Effector CD4-positive, alpha-beta T cell (primary cell): ENCODE data around the gene ANKRD39.
"Not testable (repeated sequence)": the region's sequence is repeated elsewhere in the genome, so short reads cannot be mapped to it uniquely, and the experiment has no call there.

Source experiments
- DNase-seq: peaks from one replicate; pipeline ENCODE4 v3.0.0-alpha.2; 2020
- total RNA-seq: gene quantifications from one replicate; lab custom pipeline; 2026; lab: John Stamatoyannopoulos, UW

The ANKRD39 gene
- 3.6 reads per million, percentile 14 among the genes with 10 or more reads in this experiment for total RNA-seq

- peak; percentile 97 for DNase-seq
These were observed at the start of gene ANKRD39 for GRCh38 chr2:96857667-96858372. ANKRD39 (minus strand) TSS chr2:96858016; CDS start chr2:96857987, 29 bp downstream.

DNA sequence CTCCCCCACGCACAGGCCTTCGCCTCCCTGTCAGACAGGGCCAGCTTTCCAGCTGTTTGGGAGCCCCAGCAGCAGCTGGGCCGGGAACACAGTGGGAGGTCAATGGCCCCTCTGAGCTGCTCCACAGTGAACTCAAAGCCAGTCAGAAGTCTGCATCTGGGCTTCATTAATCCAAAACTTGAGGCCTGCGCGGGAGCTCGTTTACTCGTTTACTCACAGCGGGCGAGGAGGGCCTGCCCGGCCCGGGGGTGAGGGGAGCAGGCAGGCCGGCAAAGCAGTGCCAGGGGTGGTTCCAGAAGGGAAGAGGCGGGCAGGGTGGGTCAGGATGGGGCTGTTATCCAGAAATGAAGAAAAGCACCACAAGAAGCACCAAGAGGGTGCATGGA is 48.9 kb upstream of the ANKRD39 start:
- DNase-seq: no peak

DNA sequence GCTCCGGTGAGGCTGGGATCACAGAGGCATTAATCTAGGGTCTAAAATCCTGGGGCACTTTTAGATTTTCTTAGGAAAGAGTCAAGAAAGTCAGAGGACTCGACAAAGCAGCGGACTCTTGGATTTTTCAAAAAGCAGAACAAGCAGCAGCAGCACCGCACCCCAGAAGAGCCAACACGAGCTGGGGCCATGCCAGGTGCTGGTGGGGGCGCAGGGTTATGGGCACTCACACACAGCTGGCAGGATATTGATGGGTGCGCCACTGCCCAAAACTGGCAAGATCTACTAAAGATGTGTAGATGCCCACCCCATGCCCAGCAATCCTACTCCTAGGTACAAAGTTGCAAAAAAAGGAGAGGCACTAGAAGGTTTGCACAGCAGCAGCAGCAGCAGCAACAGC is 46.0 kb upstream of the ANKRD39 start:
- no peak for DNase-seq

DNA sequence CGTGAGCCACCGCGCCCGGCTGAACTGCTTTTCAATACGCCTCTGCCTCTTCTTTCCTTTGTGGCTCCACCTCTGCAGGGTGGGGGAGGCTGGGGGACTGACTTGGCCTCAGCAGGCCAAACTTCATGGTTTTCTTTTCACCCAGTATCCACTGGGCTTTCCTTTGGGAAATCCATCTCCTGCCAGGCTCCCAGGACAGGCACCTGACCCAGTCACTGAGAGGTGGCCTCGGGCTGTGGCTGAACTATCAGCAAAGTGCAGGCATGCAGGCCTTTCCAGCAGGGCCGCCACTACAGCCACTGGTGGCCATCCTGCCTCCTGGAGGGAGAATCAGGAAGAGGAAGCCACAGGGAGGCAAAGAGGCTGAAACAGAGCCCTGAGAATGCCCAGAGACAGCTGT is 45.5 kb upstream of the ANKRD39 start:
- no peak for DNase-seq

- no peak for DNase-seq
These were observed 42.4 kb upstream of the ANKRD39 start for GRCh38 chr2:96900237-96900636.

- DNase-seq: no peak
These were observed 41.6 kb upstream of the ANKRD39 start for GRCh38 chr2:96899413-96899741.

GRCh38 chr2:96898641-96899412 is 41.0 kb upstream of the ANKRD39 start:
- DNase-seq: no peak

DNA sequence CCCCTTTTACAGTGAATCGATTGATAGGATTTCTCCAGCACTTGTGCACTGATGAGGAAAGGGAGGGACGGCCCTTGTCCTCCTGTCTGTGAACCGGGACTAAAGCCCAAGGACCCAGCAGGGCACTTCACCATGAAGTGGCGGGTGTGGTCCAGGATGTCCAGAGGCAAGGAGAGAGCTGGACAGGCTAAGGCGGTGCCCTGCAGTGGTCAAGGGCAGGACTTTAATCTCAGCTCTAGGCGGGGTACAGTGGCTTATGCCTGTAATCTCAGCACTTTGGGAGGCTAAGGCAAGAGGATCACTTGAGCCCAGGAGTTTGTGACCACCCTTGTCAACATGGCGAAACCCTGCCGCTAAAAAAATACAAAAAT is 40.3 kb upstream of the ANKRD39 start:
- no peak for DNase-seq

GRCh38 chr2:96897491-96898134 is 39.8 kb upstream of the ANKRD39 start:
- no peak for DNase-seq

DNA sequence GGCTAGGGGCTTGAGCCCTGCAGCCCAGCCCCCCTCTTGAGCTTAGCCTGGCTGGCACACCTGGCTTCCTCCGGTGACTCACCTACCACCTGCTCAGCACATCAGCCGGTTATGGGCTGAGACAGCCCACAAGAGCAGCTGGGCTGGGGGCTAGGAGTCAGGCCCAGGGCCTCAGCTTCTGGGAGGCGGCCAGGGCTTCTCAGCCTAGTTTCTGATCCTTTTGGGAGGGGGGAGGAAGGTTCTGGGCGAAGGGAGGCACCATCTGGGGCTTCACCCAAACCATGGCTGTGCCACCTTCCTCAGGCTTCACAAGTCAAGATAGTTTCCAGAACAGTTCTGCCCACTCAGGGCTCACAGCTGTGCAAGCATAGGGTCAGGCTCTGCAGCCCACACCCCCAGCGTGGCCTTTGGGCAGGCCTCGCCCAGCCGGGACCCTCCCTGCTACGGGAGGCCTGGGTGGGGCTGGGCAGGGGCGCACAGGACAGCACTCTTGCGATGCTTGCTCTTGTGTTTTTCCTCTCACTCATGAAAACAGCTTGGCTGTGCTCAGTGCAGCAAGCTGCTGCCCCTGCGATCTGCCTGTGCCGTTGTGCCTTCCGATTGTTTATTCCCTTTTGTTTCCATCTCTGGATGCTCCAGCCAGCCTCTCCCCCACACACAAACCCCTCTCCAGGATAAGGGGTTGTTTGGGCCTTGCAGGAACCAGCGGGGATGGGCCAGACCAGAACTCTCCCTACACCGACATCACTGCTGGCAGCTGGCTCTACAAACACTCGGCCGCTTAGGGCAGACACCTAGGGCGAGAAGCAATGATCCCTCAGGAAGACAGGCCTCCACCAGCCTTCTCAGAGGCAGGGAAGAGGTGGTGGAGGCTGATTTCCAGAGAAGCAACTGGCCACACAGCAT is 38.2 kb upstream of the ANKRD39 start:
- no peak for DNase-seq

GRCh38 chr2:96895032-96895745 is 37.4 kb upstream of the ANKRD39 start:
- DNase-seq: no peak

- no peak for DNase-seq
These were observed 36.3 kb upstream of the ANKRD39 start for GRCh38 chr2:96894151-96894531.

GRCh38 chr2:96893289-96894150 is 35.7 kb upstream of the ANKRD39 start:
- no peak for DNase-seq

DNA sequence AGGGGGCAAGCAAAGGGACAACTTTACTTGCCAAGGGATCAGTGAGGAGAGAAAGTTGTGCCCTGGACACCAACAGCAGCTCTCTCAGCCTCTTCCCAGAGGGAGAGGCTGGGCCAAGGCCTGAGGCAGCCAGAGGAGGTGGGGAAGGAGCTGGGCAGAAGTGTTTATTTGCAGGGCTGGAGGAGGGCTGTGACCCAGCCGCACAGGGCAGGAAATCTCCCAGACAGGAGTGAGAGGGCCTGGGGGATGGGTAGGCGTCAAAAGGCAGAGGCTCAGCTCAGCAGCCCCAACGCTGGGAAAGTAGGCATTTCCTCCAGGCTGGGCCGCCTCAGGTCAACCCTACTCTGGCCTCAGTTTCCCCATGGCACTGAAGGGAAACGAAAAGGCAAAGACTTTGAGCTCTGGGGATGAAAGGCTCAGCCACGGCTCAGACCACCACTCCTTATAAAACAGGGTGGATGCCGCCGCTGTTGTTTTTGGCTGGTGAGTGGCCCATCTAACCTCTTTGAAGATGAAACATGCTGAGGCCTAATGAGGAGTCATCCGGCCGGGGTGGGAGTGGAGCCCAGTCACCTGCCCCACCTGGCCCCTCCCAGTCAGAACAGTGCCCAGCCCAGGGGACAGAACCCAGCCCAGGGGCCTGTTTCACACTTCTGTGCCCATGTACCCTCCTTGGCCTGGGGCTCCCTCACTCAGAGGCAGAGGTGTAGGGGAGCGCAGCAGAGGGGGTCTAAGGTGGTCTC is 33.9 kb upstream of the ANKRD39 start:
- DNase-seq: no peak

DNA sequence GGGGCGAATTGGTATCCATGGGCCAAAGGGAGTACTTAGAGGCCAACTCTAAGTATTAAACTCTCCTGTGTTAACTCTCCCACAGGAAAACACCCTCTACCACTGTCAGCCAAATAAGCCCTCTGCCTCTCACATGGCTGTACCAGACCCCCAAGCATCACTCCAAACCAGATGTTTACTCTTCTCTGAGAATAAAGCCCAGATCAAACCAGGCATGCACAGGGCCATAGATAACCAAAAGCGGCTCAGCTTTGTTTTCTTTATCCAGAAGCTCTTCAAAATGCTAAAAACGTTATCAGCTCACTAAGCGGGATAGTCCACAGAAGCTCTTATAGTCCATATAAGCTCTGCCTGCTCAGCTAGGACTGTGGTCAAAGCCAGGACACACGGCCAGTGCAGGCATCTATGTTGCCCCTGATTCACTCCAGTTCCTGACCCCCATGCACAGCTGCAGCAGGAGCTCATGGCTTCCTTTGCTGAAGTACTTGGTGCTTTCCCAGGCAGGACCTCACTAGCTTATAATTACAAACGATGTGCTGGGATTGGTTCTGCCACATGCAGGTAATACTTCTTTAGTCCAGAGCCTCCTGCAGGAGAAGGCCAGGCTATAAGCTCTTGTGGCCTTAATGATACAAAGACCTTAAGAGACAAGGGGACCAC is 33.0 kb upstream of the ANKRD39 start:
- no peak for DNase-seq

DNA sequence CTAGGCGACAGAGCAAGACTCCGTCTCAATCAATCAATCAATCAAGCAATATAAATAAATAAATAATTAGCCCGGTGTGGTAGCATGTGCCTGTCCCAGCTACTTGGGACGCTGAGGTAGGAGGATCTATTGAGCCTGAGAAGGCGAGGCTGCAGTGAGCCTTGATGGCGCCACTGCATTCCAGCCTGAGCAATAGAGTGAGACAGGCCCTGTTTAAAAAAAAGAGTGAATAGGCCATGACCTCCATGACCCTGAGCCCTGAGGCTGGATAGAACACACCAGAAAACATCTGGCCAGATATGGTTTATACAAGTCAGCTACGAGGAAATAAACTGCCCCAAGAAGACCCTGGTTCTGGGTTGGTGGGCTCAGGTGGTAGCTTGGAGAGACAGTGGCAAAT is 32.4 kb upstream of the ANKRD39 start:
- no peak for DNase-seq

GRCh38 chr2:96889502-96889901 is 31.7 kb upstream of the ANKRD39 start:
- DNase-seq: not testable (repeated sequence)

DNA sequence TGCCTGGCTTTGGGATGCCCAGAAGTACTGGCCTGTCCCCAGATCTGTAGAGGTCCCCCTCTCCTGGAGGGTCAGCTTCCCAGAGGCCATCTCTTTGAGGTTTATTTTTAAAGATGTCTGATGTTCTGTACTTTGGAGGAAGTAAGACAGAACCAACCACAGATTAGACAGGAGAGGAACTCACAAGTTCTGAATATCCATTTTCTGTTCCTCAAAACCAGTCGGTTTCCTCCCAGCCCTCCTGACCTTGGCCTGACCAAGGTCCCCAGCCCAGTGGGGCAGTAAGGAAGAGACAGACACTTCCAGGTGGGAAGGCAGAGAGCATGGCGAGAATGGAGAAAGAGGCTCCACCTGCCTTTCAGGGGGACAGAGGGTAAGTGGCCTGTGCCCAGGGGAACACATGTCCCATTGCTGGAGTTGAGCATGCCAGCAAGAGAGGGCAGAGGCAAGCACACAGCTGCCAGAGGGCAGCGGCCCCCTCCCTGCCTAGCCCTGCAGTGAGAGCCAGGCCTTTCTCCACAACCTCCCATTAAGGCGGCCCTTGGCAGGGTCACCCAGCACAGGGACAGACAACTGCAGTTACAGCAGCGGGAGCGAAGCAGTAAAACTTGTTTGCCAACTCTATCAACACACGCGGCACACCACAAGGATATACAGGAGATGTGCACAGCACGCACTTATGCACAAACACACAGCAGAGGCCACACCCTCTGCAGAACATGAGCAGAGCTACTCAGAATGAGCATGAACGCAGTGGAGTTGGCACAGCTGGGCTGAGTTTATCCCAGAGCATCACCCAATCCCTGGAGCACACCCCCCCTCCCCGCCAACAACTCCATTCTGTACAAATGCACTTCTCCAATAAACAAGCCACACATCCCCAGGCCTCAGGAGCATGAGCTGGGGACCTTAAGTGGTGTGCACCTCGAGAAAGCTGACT is 30.5 kb upstream of the ANKRD39 start:
- no peak for DNase-seq
